Stomach (tissue), 4 donors: ENCODE data around the gene RSBN1L.

Experiments
- CTCF ChIP-seq, 7 experiments: fragments of 450-650 bp in 4 of 7; fragments of 200-600 bp in 3 of 7; sonication (generic) in 3 of 7; IDR thresholded peaks; one replicate each; pipeline ENCODE4 v1.5.1; 2016 to 2019; ENCODE audit warnings: antibody characterized with exemption in 7 of 7, control low read depth in 2 of 7, mild to moderate bottlenecking in 1 of 7
- EP300 ChIP-seq: sonication (generic); formaldehyde crosslinking; IDR thresholded peaks from one replicate; pipeline ENCODE4 v1.6.1; 2017; ENCODE audit warnings: antibody characterized with exemption
- POLR2AphosphoS5 ChIP-seq, 3 donors: sonication (generic); formaldehyde crosslinking; IDR thresholded peaks; one replicate each; pipeline ENCODE4 v1.6.1; 2016; ENCODE audit warnings: antibody characterized with exemption in 3 of 3

- TF ChIP-seq EP300 = no peak
- TF ChIP-seq CTCF (IDR thresholded peaks at IDR 0.05) = no peak
- TF ChIP-seq POLR2AphosphoS5 (IDR thresholded peaks at IDR 0.05) = no peak
Measured at GRCh38 chr7:77746164-77746823, 50.0 kb downstream of the RSBN1L start.
